ENCODE data around the gene NAGA. TPM values are rescaled to one million over a fixed set of nuclear protein-coding genes. Genes with fewer than 3 reads are reported as not detected.

The NAGA gene
- total RNA-seq, 1 donor from 2014 or later: 8.9 TPM

DNA sequence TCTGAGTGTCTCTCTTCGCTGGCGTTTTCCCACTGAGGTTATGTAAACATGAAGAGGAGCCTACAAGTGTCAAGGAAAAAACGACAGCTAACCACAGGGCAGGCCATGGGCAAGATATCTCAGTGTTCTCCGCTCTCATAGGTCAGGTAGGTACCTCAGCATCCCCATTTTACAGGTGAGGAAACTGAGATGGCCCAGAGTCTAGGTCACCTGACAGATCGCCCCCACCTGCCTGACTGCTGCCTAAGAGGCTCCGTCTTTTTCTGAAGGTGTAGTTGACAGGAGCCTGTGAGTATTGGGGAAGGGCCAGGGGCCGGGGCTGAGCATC is 20.8 kb upstream of the NAGA start:
- H4K20me1 ChIP-seq (ENCODE audit: insufficient read depth, low read length): peaks cover 19% of the 10 kb centered on the region
- H3K27me3 ChIP-seq (ENCODE audit: insufficient read depth, low read length): no peaks in the 10 kb centered on the region
- no peak for FAIRE-seq
- H3K4me1 ChIP-seq (ENCODE audit: insufficient read depth, low read length): peaks cover 4% of the 10 kb centered on the region
- H3K4me3 Mint-ChIP-seq (ENCODE audit: unreplicated experiment): peak overlapping the region; percentile 96
- peak overlapping the region; percentile 94 for H3K27ac Mint-ChIP-seq (ENCODE audit: unreplicated experiment)
- TF ChIP-seq EZH2 (IDR thresholded peaks at IDR 0.05; ENCODE audit: insufficient read depth, low read length): no peak
- TF ChIP-seq, protein P1, sequence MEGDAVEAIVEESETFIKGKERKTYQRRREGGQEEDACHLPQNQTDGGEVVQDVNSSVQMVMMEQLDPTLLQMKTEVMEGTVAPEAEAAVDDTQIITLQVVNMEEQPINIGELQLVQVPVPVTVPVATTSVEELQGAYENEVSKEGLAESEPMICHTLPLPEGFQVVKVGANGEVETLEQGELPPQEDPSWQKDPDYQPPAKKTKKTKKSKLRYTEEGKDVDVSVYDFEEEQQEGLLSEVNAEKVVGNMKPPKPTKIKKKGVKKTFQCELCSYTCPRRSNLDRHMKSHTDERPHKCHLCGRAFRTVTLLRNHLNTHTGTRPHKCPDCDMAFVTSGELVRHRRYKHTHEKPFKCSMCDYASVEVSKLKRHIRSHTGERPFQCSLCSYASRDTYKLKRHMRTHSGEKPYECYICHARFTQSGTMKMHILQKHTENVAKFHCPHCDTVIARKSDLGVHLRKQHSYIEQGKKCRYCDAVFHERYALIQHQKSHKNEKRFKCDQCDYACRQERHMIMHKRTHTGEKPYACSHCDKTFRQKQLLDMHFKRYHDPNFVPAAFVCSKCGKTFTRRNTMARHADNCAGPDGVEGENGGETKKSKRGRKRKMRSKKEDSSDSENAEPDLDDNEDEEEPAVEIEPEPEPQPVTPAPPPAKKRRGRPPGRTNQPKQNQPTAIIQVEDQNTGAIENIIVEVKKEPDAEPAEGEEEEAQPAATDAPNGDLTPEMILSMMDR (IDR thresholded peaks at IDR 0.05; ENCODE audit: insufficient read depth, low read depth, low read length): no peak
- peaks cover 32% of the 10 kb centered on the region for H3K79me2 ChIP-seq (ENCODE audit: insufficient read depth, low read length)
- H3K9me3 Mint-ChIP-seq (ENCODE audit: unreplicated experiment): peaks cover 6% of the 10 kb centered on the region
- H3K4me3 ChIP-seq (ENCODE audit: insufficient read depth, low read depth, low read length): peak overlapping the region; percentile 92
- H2AFZ ChIP-seq (ENCODE audit: low read depth, low read length): peak overlapping the region; percentile 85
- no peaks in the 10 kb centered on the region for H3K27me3 Mint-ChIP-seq (ENCODE audit: low read depth, unreplicated experiment)
- peaks cover 11% of the 10 kb centered on the region for H3K36me3 Mint-ChIP-seq (ENCODE audit: low read depth, unreplicated experiment)
- H3K9ac ChIP-seq (ENCODE audit: low read length): peak overlapping the region; percentile 98
- peak overlapping the region; percentile 93 for H3K4me2 ChIP-seq (ENCODE audit: low read length)
- no peaks in the 10 kb centered on the region for H3K4me1 Mint-ChIP-seq (ENCODE audit: low read depth, unreplicated experiment)
- peaks cover 8% of the 10 kb centered on the region for H3K36me3 ChIP-seq (ENCODE audit: insufficient read depth, low read length)
- DNase-seq (ENCODE audit: low read depth): no peak
- H3K9me3 ChIP-seq (ENCODE audit: insufficient read depth, low read depth, low read length): no peaks in the 10 kb centered on the region
- peak overlapping the region; percentile 60 for H3K27ac ChIP-seq (ENCODE audit: low read depth, low read length)

- Histone ChIP-seq H3K27me3 (ENCODE audit: insufficient read depth, low read length) (no peaks in the 10 kb centered on the region), H3K9ac (ENCODE audit: low read length) (peak within 1 kb of the TSS; percentile 98), H3K4me1 (ENCODE audit: insufficient read depth, low read length) (peaks cover 4% of the 10 kb centered on the region), H2AFZ (ENCODE audit: low read depth, low read length) (peak within 1 kb of the TSS; percentile 85), H3K9me3 (ENCODE audit: insufficient read depth, low read depth, low read length) (no peaks in the 10 kb centered on the region), H3K27ac (ENCODE audit: low read depth, low read length) (peak within 1 kb of the TSS; percentile 96), H4K20me1 (ENCODE audit: insufficient read depth, low read length) (peaks cover 25% of the 10 kb centered on the region), H3K4me2 (ENCODE audit: low read length) (peak within 1 kb of the TSS; percentile 93), H3K36me3 (ENCODE audit: insufficient read depth, low read length) (peaks cover 13% of the 10 kb centered on the region), H3K4me3 (ENCODE audit: insufficient read depth, low read depth, low read length) (peak within 1 kb of the TSS; percentile 92), H3K79me2 (ENCODE audit: insufficient read depth, low read length) (peaks cover 38% of the 10 kb centered on the region)
- peak; percentile 96 for DNase-seq (ENCODE audit: low read depth)
- TF ChIP-seq EZH2 (IDR thresholded peaks at IDR 0.05; ENCODE audit: insufficient read depth, low read length): no peak
- TF ChIP-seq, protein P1 (IDR thresholded peaks at IDR 0.05; ENCODE audit: insufficient read depth, low read depth, low read length): peak; percentile 59
- Mint-ChIP-seq H3K27ac (ENCODE audit: unreplicated experiment) (peak within 1 kb of the TSS; percentile 98), H3K27me3 (ENCODE audit: low read depth, unreplicated experiment) (no peaks in the 10 kb centered on the region), H3K9me3 (ENCODE audit: unreplicated experiment) (peaks cover 6% of the 10 kb centered on the region), H3K36me3 (ENCODE audit: low read depth, unreplicated experiment) (peaks cover 13% of the 10 kb centered on the region), H3K4me3 (ENCODE audit: unreplicated experiment) (peak within 1 kb of the TSS; percentile 96), H3K4me1 (ENCODE audit: low read depth, unreplicated experiment) (no peaks in the 10 kb centered on the region)
- FAIRE-seq: peak; percentile 78
Observed at GRCh38 chr22:42090596-42091454, 20.2 kb upstream of the NAGA start, which contains the start of gene NDUFA6. Gene NDUFA6, minus strand, starts transcription at chr22:42090772. Its CDS starts 28 bp downstream, at chr22:42090744.

- Histone ChIP-seq H3K4me3 (ENCODE audit: insufficient read depth, low read depth, low read length) (no peak overlapping the region), H3K79me2 (ENCODE audit: insufficient read depth, low read length) (peaks cover 48% of the 10 kb centered on the region), H3K27me3 (ENCODE audit: insufficient read depth, low read length) (no peaks in the 10 kb centered on the region), H3K4me1 (ENCODE audit: insufficient read depth, low read length) (no peaks in the 10 kb centered on the region), H3K36me3 (ENCODE audit: insufficient read depth, low read length) (peaks cover 21% of the 10 kb centered on the region), H2AFZ (ENCODE audit: low read depth, low read length) (no peak overlapping the region), H3K4me2 (ENCODE audit: low read length) (no peak overlapping the region), H3K9ac (ENCODE audit: low read length) (no peak overlapping the region), H4K20me1 (ENCODE audit: insufficient read depth, low read length) (peaks cover 28% of the 10 kb centered on the region), H3K9me3 (ENCODE audit: insufficient read depth, low read depth, low read length) (no peaks in the 10 kb centered on the region), H3K27ac (ENCODE audit: low read depth, low read length) (no peak overlapping the region)
- H3K27ac Mint-ChIP-seq (ENCODE audit: unreplicated experiment): no peak overlapping the region
- H3K27me3 Mint-ChIP-seq (ENCODE audit: low read depth, unreplicated experiment): no peaks in the 10 kb centered on the region
- DNase-seq (ENCODE audit: low read depth) (no peak), FAIRE-seq (peak; percentile 32)
- TF ChIP-seq, protein P1 (IDR thresholded peaks at IDR 0.05; ENCODE audit: insufficient read depth, low read depth, low read length): no peak
- TF ChIP-seq EZH2 (IDR thresholded peaks at IDR 0.05; ENCODE audit: insufficient read depth, low read length): no peak
- peaks cover 6% of the 10 kb centered on the region for H3K9me3 Mint-ChIP-seq (ENCODE audit: unreplicated experiment)
- H3K36me3 Mint-ChIP-seq (ENCODE audit: low read depth, unreplicated experiment): peaks cover 22% of the 10 kb centered on the region
- H3K4me1 Mint-ChIP-seq (ENCODE audit: low read depth, unreplicated experiment): no peaks in the 10 kb centered on the region
- H3K4me3 Mint-ChIP-seq (ENCODE audit: unreplicated experiment): no peak overlapping the region
Observed at GRCh38 chr22:42086051-42086450, 15.4 kb upstream of the NAGA start.

All from astrocyte (in vitro differentiated cells and primary cell).